H1 (cell line): Measurements from ENCODE around the gene CCDC83. TPM values are rescaled to one million over a fixed set of nuclear protein-coding genes. Genes with fewer than 3 reads are reported as not detected.
"Not testable (repeated sequence)": the region's sequence is repeated elsewhere in the genome, so short reads cannot be mapped to it uniquely, and the experiment has no call there.

ENCODE experiments used
- CTCF ChIA-PET: fragments of 300-600 bp; sonication (Branson Sonifier 250); formaldehyde crosslinking; loops from one replicate; lab custom pipeline; 2021; ENCODE audit not compliant: partially characterized antibody; lab: Charles Lee
- POLR2A ChIA-PET: fragments of 300-600 bp; sonication (Branson Sonifier 250); formaldehyde crosslinking; loops from one replicate; lab custom pipeline; 2021; ENCODE audit warnings: inconsistent platforms; ENCODE audit not compliant: partially characterized antibody; lab: Charles Lee
- DNase-seq, 2 experiments: peaks; one replicate each; pipeline versions ENCODE4 v3.0.0 to v3.0.0-alpha.2; 2010 to 2022; ENCODE audit warnings: low spot score in 2 of 2, low read depth in 1 of 2, mixed read lengths in 1 of 2
- FAIRE-seq: peaks from 2 replicates; lab custom pipeline; 2011; peaks lifted over from hg19 to GRCh38; lab: Jason Lieb, UNC
- H2AFZ ChIP-seq: 2 replicates; pipeline ENCODE4 v1.8.1; 2012; ENCODE audit warnings: low read length, inconsistent platforms
- H2AK5ac ChIP-seq: 2 replicates; pipeline ENCODE4 v1.6.1; 2013; ENCODE audit warnings: low read depth, low read length
- H2BK120ac ChIP-seq: replicated peaks from 2 replicates; pipeline ENCODE3; 2013; ENCODE audit warnings: low read depth, low read length, inconsistent platforms
- H2BK12ac ChIP-seq: 2 replicates; pipeline ENCODE4 v1.6.1; 2013; ENCODE audit warnings: low read depth, low read length
- H2BK15ac ChIP-seq: 2 replicates; pipeline ENCODE4 v1.6.1; 2013; ENCODE audit warnings: low read length
- H2BK20ac ChIP-seq: 2 replicates; pipeline ENCODE4 v1.6.1; 2013; ENCODE audit warnings: low read length
- H2BK5ac ChIP-seq: 2 replicates; pipeline ENCODE4 v1.6.1; 2013; ENCODE audit warnings: low read depth, low read length
- H3K14ac ChIP-seq: 2 replicates; pipeline ENCODE4 v1.6.1; 2013; ENCODE audit warnings: inconsistent platforms; ENCODE audit not compliant: insufficient read length
- H3K18ac ChIP-seq: 2 replicates; pipeline ENCODE4 v1.6.1; 2013; ENCODE audit warnings: low read length; ENCODE audit errors: extremely low read depth
- H3K23ac ChIP-seq: 2 replicates; pipeline ENCODE4 v1.6.1; 2013; ENCODE audit warnings: inconsistent platforms; ENCODE audit not compliant: insufficient read length
- H3K23me2 ChIP-seq: 2 replicates; pipeline ENCODE4 v1.6.1; 2013; ENCODE audit warnings: low read depth, low read length
- H3K27ac ChIP-seq: 2 replicates; pipeline ENCODE4 v1.6.1; 2011; ENCODE audit warnings: low read depth, low read length, inconsistent platforms
- H3K27me3 ChIP-seq, 4 experiments: replicated peaks in 1 of 4; 1 replicate in 1 of 4; 2 replicates in 3 of 4; pipeline versions ENCODE4 v1.6.1 to v1.8.1; 2011 to 2013; ENCODE audit warnings: low read length in 3 of 4, mild to moderate bottlenecking in 3 of 4, inconsistent platforms in 2 of 4, mixed read lengths in 2 of 4, moderate library complexity in 1 of 4; ENCODE audit not compliant: control insufficient read depth in 3 of 4, insufficient read depth in 3 of 4; ENCODE audit errors: extremely low read depth in 1 of 4
- H3K36me3 ChIP-seq, 4 experiments: 2 replicates each; pipeline versions ENCODE4 v1.6.1 to v1.8.1; 2011 to 2013; ENCODE audit warnings: mild to moderate bottlenecking in 4 of 4, low read length in 3 of 4, moderate library complexity in 2 of 4, control low read depth in 1 of 4, inconsistent platforms in 1 of 4; ENCODE audit not compliant: insufficient read depth in 4 of 4, control insufficient read depth in 2 of 4
- H3K4ac ChIP-seq: replicated peaks from 2 replicates; pipeline ENCODE3; 2013; ENCODE audit warnings: low read length, low read depth, mixed read lengths, inconsistent platforms; ENCODE audit not compliant: insufficient read length
- H3K4me1 ChIP-seq, 4 experiments: replicated peaks in 1 of 4; 1 replicate in 1 of 4; 2 replicates in 3 of 4; pipeline versions ENCODE4 v1.6.1 to v1.8.1; 2011 to 2013; ENCODE audit warnings: low read length in 3 of 4, inconsistent platforms in 2 of 4, mixed read lengths in 1 of 4; ENCODE audit not compliant: insufficient read depth in 4 of 4, control insufficient read depth in 3 of 4
- H3K4me2 ChIP-seq, 2 experiments: 2 replicates each; pipeline versions ENCODE4 v1.6.1 to v1.8.1; 2011 to 2013; ENCODE audit warnings: low read depth in 2 of 2, low read length in 2 of 2, control low read depth in 1 of 2, inconsistent platforms in 1 of 2, mild to moderate bottlenecking in 1 of 2; ENCODE audit not compliant: insufficient read depth in 1 of 2
- H3K4me3 ChIP-seq, 4 experiments: fragments of 200-600, 300-600 bp in 1 of 4; sonication (generic), shearing (Covaris generic), sonication (Bioruptor Twin) in 1 of 4; 2 replicates each; pipeline versions ENCODE4 v1.5.1 to v1.8.1; 2011 to 2016; ENCODE audit warnings: low read length in 4 of 4, low read depth in 3 of 4, control low read depth in 2 of 4, inconsistent platforms in 2 of 4, mild to moderate bottlenecking in 2 of 4, mixed read lengths in 1 of 4, moderate library complexity in 1 of 4; ENCODE audit not compliant: insufficient read depth in 2 of 4; ENCODE audit errors: extremely low read depth in 1 of 4
- H3K56ac ChIP-seq: replicated peaks from 2 replicates; pipeline ENCODE3; 2013; ENCODE audit warnings: low read depth, mild to moderate bottlenecking, mixed read lengths, low read length, inconsistent platforms; ENCODE audit not compliant: insufficient read length
- H3K79me1 ChIP-seq: 2 replicates; pipeline ENCODE4 v1.6.1; 2013; ENCODE audit warnings: low read depth, low read length, control low read depth
- H3K79me2 ChIP-seq, 2 experiments: 2 replicates each; pipeline versions ENCODE4 v1.6.1 to v1.8.1; 2012 to 2013; ENCODE audit warnings: low read length in 2 of 2, mild to moderate bottlenecking in 2 of 2, inconsistent platforms in 1 of 2; ENCODE audit not compliant: insufficient read depth in 2 of 2, control insufficient read depth in 1 of 2
- H3K9ac ChIP-seq, 4 experiments: replicated peaks in 1 of 4; 1 replicate in 1 of 4; 2 replicates in 3 of 4; pipeline versions ENCODE4 v1.6.1 to v1.8.1; 2011 to 2013; ENCODE audit warnings: low read depth in 3 of 4, low read length in 3 of 4, control low read depth in 2 of 4, mild to moderate bottlenecking in 2 of 4, moderate library complexity in 2 of 4, inconsistent platforms in 1 of 4; ENCODE audit errors: extremely low read depth in 1 of 4
- H3K9me3 ChIP-seq, 2 experiments: 2 replicates each; pipeline versions ENCODE4 v1.6.1 to v1.8.1; 2012 to 2013; ENCODE audit warnings: mild to moderate bottlenecking in 2 of 2, moderate library complexity in 2 of 2, control low read depth in 1 of 2, inconsistent platforms in 1 of 2, low read depth in 1 of 2, low read length in 1 of 2, mixed read lengths in 1 of 2; ENCODE audit not compliant: insufficient read depth in 2 of 2
- H4K20me1 ChIP-seq, 2 experiments: replicated peaks in 1 of 2; 2 replicates each; pipeline versions ENCODE3 to v1.8.1; 2011 to 2013; ENCODE audit warnings: inconsistent platforms in 2 of 2, low read length in 2 of 2, mild to moderate bottlenecking in 1 of 2; ENCODE audit not compliant: insufficient read depth in 2 of 2, control insufficient read depth in 1 of 2
- H4K5ac ChIP-seq: 2 replicates; pipeline ENCODE4 v1.6.1; 2013; ENCODE audit warnings: low read length, low read depth, mixed read lengths, inconsistent platforms; ENCODE audit not compliant: insufficient read length
- H4K8ac ChIP-seq: 2 replicates; pipeline ENCODE4 v1.8.0; 2013; ENCODE audit warnings: mild to moderate bottlenecking, moderate library complexity, low read length, inconsistent platforms; ENCODE audit not compliant: insufficient read depth; ENCODE audit errors: extremely low read depth
- H4K91ac ChIP-seq: replicated peaks from 2 replicates; pipeline ENCODE3; 2013; ENCODE audit warnings: low read length, mixed read lengths, inconsistent platforms; ENCODE audit not compliant: insufficient read length
- WGBS, 2 experiments: shearing (Covaris generic) in 1 of 2; methylation state at CpG; one replicate each; pipeline versions ENCODE4 v1.1.6 to v1.1.7; 2013 to 2015; ENCODE audit warnings: low lambda C conversion rate in 2 of 2, mixed read lengths in 2 of 2, inconsistent platforms in 1 of 2, low coverage in 1 of 2, missing lambda C conversion rate in 1 of 2; ENCODE audit not compliant: insufficient replicate concordance in 2 of 2, insufficient coverage in 1 of 2, insufficient read length in 1 of 2; ENCODE audit errors: extremely low coverage in 1 of 2, missing lambda C conversion rate in 1 of 2; 5-methylcytosine and 5-hydroxymethylcytosine counted together
- polyA plus RNA-seq, 7 experiments: library from polyadenylated mRNA; depleted of rRNA in 3 of 7; stranded (reverse) in 5 of 7; unstranded in 2 of 7; fragments of >200 nt in 5 of 7; fragments of 200-250 nt in 2 of 7; gene quantifications; 1 replicate in 5 of 7; 2 replicates in 1 of 7; 4 replicates in 1 of 7; pipeline versions ENCODE4 v1.2.1 to v1.2.3, GENCODE V29; 2011 to 2013; ENCODE audit warnings: missing spikeins in 2 of 7, mixed read lengths in 2 of 7
- total RNA-seq: library from RNA; stranded (reverse); fragmentation: NEBNext Ultra II Directional; extraction: Animal tissue kit (Norgen Biotek cat#: 25700); gene quantifications from 2 replicates; pipeline ENCODE4 v1.2.1, GENCODE V29; 2021

CCDC83 gene
- total and polyA plus RNA-seq, 2 of the 8 experiments (the other 6 are each of a cell fraction or from before 2014, with no cell fraction given), result not detected

GRCh38 chr11:85952108-85952485 is 96.9 kb downstream of the CCDC83 start:
- H3K23ac ChIP-seq, H2AFZ ChIP-seq, H3K9ac ChIP-seq, FAIRE-seq, H3K27ac ChIP-seq, H3K56ac ChIP-seq, H2AK5ac ChIP-seq, H3K27me3 ChIP-seq, POLR2A ChIA-PET, H4K20me1 ChIP-seq, H3K23me2 ChIP-seq, H3K4me3 ChIP-seq, H3K9me3 ChIP-seq, H2BK20ac ChIP-seq, H4K8ac ChIP-seq, H2BK12ac ChIP-seq, H4K91ac ChIP-seq, H3K36me3 ChIP-seq, H2BK120ac ChIP-seq, H2BK15ac ChIP-seq, DNase-seq, CTCF ChIA-PET, H3K79me1 ChIP-seq, H3K4ac ChIP-seq, H4K5ac ChIP-seq, H3K4me2 ChIP-seq, H3K18ac ChIP-seq, H3K79me2 ChIP-seq, H2BK5ac ChIP-seq, H3K4me1 ChIP-seq, H3K14ac ChIP-seq: not testable (repeated sequence)
- WGBS, 2 experiments, result 83% methylated on average over 6 of the region's 7 CpGs; no CpG with 5 or more reads in 1 of the 2 experiments
